Thyroid gland (tissue), 4 donors: ENCODE measurements around the gene LRRC34. TPM values are rescaled to one million over a fixed set of nuclear protein-coding genes. Genes with fewer than 3 reads are reported as not detected.

Source experiments
- DNase-seq, 2 donors: peaks; one replicate each; pipeline ENCODE4 v3.0.0-alpha.2; 2019
- H3K27ac ChIP-seq, 3 donors: fragments of 200-600 bp; sonication (generic); 1 replicate in 2 of 3; 2 replicates in 1 of 3; pipeline ENCODE4 v1.5.1; 2016 to 2019; ENCODE audit warnings: mild to moderate bottlenecking in 1 of 3, moderate library complexity in 1 of 3
- H3K27me3 ChIP-seq: fragments of 200-600 bp; sonication (generic); one replicate; pipeline ENCODE4 v1.5.1; 2019
- H3K36me3 ChIP-seq, 2 donors: fragments of 200-600 bp; sonication (generic); one replicate each; pipeline ENCODE4 v1.5.1; 2016 to 2019
- H3K4me1 ChIP-seq, 2 donors: fragments of 200-600 bp; sonication (generic); one replicate each; pipeline ENCODE4 v1.5.1; 2017 to 2019
- H3K4me3 ChIP-seq, 3 donors: fragments of 200-600 bp; sonication (generic); replicated peaks in 1 of 3; 1 replicate in 2 of 3; 2 replicates in 1 of 3; pipeline ENCODE4 v1.5.1; 2016; ENCODE audit warnings: mild to moderate bottlenecking in 1 of 3
- H3K9me3 ChIP-seq: fragments of 200-600 bp; sonication (generic); one replicate; pipeline ENCODE4 v1.5.1; 2017
- CTCF ChIP-seq, 6 experiments: fragments of 200-600 bp in 3 of 6; fragments of 450-650 bp in 3 of 6; sonication (generic) in 3 of 6; IDR thresholded peaks; one replicate each; pipeline ENCODE4 v1.5.1; 2016 to 2019; ENCODE audit warnings: antibody characterized with exemption in 6 of 6, mild to moderate bottlenecking in 2 of 6, inconsistent platforms in 1 of 6, moderate library complexity in 1 of 6
- POLR2A ChIP-seq, 2 donors: fragments of 450-650 bp; IDR thresholded peaks; one replicate each; pipeline ENCODE4 v1.6.1; 2017; ENCODE audit warnings: antibody characterized with exemption in 2 of 2, mild to moderate bottlenecking in 2 of 2, moderate library complexity in 1 of 2
- WGBS, 2 donors: methylation state at CpG; one replicate each; pipeline ENCODE4 v1.1.5; 2017; 5-methylcytosine and 5-hydroxymethylcytosine counted together
- intact Hi-C: fragments of 100-400 bp; cut with DNase I; formaldehyde crosslinking; loops from one replicate; pipeline ENCODE4 v1.15.1; 2023
- total RNA-seq, 4 donors: library from RNA; depleted of rRNA; stranded (reverse); fragments of >200 nt; gene quantifications; one replicate each; pipeline ENCODE4 v1.2.3, GENCODE V29; 2016

The LRRC34 gene
- total RNA-seq, 4 donors from 2014 or later, result 2.9 to 6.6 (median 5.1) TPM

DNA sequence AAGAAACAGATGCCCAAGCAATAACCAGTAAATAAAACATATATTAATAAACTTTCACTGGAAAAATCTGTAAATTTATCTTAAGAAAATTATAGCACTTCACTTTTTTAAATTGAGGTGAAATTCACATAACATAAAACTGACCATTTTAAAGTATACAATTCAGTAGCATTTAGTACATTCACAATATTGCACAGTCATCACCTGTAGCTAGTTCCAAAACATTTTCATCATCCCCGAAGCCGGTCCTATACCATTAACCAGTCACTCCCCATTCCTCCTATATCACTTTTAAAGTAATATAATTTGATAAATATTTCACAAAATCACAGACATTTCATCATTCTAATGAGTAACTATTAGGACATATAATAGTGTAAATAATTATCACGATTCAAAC lies 8.0 kb downstream of the LRRC34 start:
- Histone ChIP-seq H3K27ac (no peak overlapping the region), H3K4me1 (no peaks in the 10 kb centered on the region), H3K36me3 (no peaks in the 10 kb centered on the region), H3K4me3 (no peak overlapping the region), H3K27me3 (no peaks in the 10 kb centered on the region), H3K9me3 (no peaks in the 10 kb centered on the region)
- intact Hi-C loops, result no loop called here
- DNase-seq, result no peak
- no peak for TF ChIP-seq CTCF (IDR thresholded peaks at IDR 0.05)
- TF ChIP-seq POLR2A (IDR thresholded peaks at IDR 0.05), result no peak
- WGBS, 2 donors, result 90 to 95% methylated on average over 3 of the region's 3 CpGs

- DNase-seq, result no peak
- Histone ChIP-seq H3K27ac (no peak overlapping the region), H3K36me3 (peaks cover 0 to 11% of the 10 kb centered on the region in 2 donors), H3K27me3 (no peaks in the 10 kb centered on the region), H3K9me3 (no peaks in the 10 kb centered on the region), H3K4me3 (no peak overlapping the region), H3K4me1 (no peaks in the 10 kb centered on the region)
- no peak for TF ChIP-seq CTCF (IDR thresholded peaks at IDR 0.05)
- TF ChIP-seq POLR2A (IDR thresholded peaks at IDR 0.05), result no peak
- 100% methylated on average over 1 of the region's 1 CpG for WGBS, 2 donors
- intact Hi-C loops, result no loop called here
Measured at GRCh38 chr3:169792359-169792758, 20.3 kb downstream of the LRRC34 start.

DNA sequence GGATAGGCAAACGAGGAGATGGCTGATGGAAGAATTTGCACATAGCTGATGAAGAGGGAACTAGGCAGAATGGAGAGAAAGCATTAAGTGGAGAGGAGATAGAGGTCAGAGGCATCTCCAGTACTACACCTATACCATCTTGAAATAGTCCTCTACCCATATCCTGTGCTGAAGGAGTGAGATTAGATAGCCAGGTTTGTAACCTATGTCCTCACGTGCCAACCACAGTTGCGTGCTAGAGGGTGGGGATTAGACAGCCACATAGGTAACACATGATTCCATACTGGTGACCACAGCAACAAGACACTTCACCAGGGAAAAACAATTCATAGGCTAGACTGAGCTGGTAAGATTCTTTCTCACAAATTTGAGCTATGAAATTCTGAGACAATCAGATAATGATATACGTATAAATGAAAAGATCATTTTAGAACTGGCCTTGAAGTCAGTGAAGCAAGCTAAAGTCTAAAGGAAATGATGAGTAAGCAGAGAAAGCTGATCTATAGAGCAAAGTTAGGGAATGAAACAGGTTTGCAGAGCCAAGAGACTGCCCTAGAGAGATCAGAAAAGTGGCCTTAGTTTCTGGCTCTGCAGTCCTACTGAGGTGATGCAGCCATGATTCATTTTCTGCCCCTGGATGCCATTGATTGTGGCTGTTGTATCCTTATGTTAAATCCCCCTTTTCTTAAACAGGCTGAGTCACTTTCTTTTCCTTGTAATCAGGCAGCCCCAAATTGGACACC lies 21.8 kb downstream of the LRRC34 start:
- 94 to 95% methylated on average over 4 of the region's 4 CpGs for WGBS, 2 donors
- TF ChIP-seq CTCF (IDR thresholded peaks at IDR 0.05) (no peak), POLR2A (IDR thresholded peaks at IDR 0.05) (no peak)
- Histone ChIP-seq H3K36me3 (peaks cover 8 to 20% of the 10 kb centered on the region in 2 donors), H3K9me3 (no peaks in the 10 kb centered on the region), H3K4me1 (no peaks in the 10 kb centered on the region), H3K27ac (no peak overlapping the region), H3K27me3 (no peaks in the 10 kb centered on the region), H3K4me3 (no peak overlapping the region)
- intact Hi-C loops, result no loop called here
- no peak for DNase-seq

- TF ChIP-seq CTCF (IDR thresholded peaks at IDR 0.05), result no peak
- DNase-seq, result no peak
- H3K4me1 ChIP-seq, result no peaks in the 10 kb centered on the region
- H3K36me3 ChIP-seq, result peaks cover 15 to 26% of the 10 kb centered on the region in 2 donors
- intact Hi-C loops, result no loop called here
- no peaks in the 10 kb centered on the region for H3K27me3 ChIP-seq
- no peaks in the 10 kb centered on the region for H3K9me3 ChIP-seq
- no peak overlapping the region for H3K27ac ChIP-seq
- no peak overlapping the region for H3K4me3 ChIP-seq
Measured at GRCh38 chr3:169790219-169790618, 22.5 kb downstream of the LRRC34 start.

- Histone ChIP-seq H3K9me3 (no peaks in the 10 kb centered on the region), H3K4me1 (no peaks in the 10 kb centered on the region), H3K4me3 (no peak overlapping the region), H3K36me3 (peaks cover 20 to 30% of the 10 kb centered on the region in 2 donors), H3K27ac (no peak overlapping the region), H3K27me3 (no peaks in the 10 kb centered on the region)
- intact Hi-C loops, result no loop called here
- no peak for DNase-seq
- WGBS, 2 donors, result 89 to 96% methylated on average over 1 of the region's 1 CpG
- TF ChIP-seq POLR2A (IDR thresholded peaks at IDR 0.05) (no peak), CTCF (IDR thresholded peaks at IDR 0.05) (no peak)
Measured at GRCh38 chr3:169787791-169788190, 24.9 kb downstream of the LRRC34 start.
